Trophoblast cell (in vitro differentiated cells and primary cell): ENCODE data around the gene BCHE.

Source experiments
- DNase-seq, 2 donors: peaks; one replicate each; pipeline ENCODE4 v3.0.0-alpha.2; 2016
- H2AFZ ChIP-seq: 2 replicates; pipeline ENCODE4 v1.6.1; 2013; ENCODE audit warnings: low read length, moderate library complexity, mild to moderate bottlenecking; ENCODE audit not compliant: insufficient read depth, poor library complexity
- H2AK5ac ChIP-seq: 2 replicates; pipeline ENCODE4 v1.6.1; 2013; ENCODE audit warnings: mild to moderate bottlenecking, low read length
- H2BK120ac ChIP-seq: 2 replicates; pipeline ENCODE4 v1.6.1; 2013; ENCODE audit warnings: low read length, mild to moderate bottlenecking, moderate library complexity; ENCODE audit not compliant: insufficient read depth, poor library complexity
- H2BK12ac ChIP-seq: 2 replicates; pipeline ENCODE4 v1.6.1; 2013; ENCODE audit warnings: mild to moderate bottlenecking, low read length, moderate library complexity
- H2BK5ac ChIP-seq: 2 replicates; pipeline ENCODE4 v1.6.1; 2013; ENCODE audit warnings: low read length, low read depth, moderate library complexity, mild to moderate bottlenecking; ENCODE audit not compliant: poor library complexity
- H3K14ac ChIP-seq: 2 replicates; pipeline ENCODE4 v1.6.1; 2013; ENCODE audit warnings: mild to moderate bottlenecking, low read length
- H3K18ac ChIP-seq: 2 replicates; pipeline ENCODE4 v1.6.1; 2013; ENCODE audit warnings: mild to moderate bottlenecking, low read length
- H3K23ac ChIP-seq: 2 replicates; pipeline ENCODE4 v1.6.1; 2013; ENCODE audit warnings: low read length
- H3K27ac ChIP-seq: 2 replicates; pipeline ENCODE4 v1.5.1; 2013; ENCODE audit warnings: low read depth, mild to moderate bottlenecking, inconsistent platforms, low read length, moderate library complexity
- H3K27me3 ChIP-seq: 2 replicates; pipeline ENCODE4 v1.6.1; 2013; ENCODE audit warnings: inconsistent platforms, mild to moderate bottlenecking, low read length, moderate library complexity; ENCODE audit not compliant: insufficient read depth
- H3K36me3 ChIP-seq, 2 experiments: 1 replicate in 1 of 2; 2 replicates in 1 of 2; pipeline ENCODE4 v1.6.1; 2013; ENCODE audit warnings: low read length in 2 of 2, mild to moderate bottlenecking in 2 of 2, moderate library complexity in 1 of 2; ENCODE audit not compliant: insufficient read depth in 2 of 2, control insufficient read depth in 1 of 2
- H3K4ac ChIP-seq: 2 replicates; pipeline ENCODE4 v1.6.1; 2013; ENCODE audit warnings: low read depth, mild to moderate bottlenecking, low read length, moderate library complexity
- H3K4me1 ChIP-seq, 2 experiments: 1 replicate in 1 of 2; 2 replicates in 1 of 2; pipeline ENCODE4 v1.6.1; 2013; ENCODE audit warnings: low read length in 2 of 2, mild to moderate bottlenecking in 2 of 2, moderate library complexity in 1 of 2; ENCODE audit not compliant: insufficient read depth in 2 of 2, control insufficient read depth in 1 of 2
- H3K4me2 ChIP-seq: 2 replicates; pipeline ENCODE4 v1.6.1; 2013; ENCODE audit warnings: inconsistent platforms, mild to moderate bottlenecking, low read length, moderate library complexity
- H3K4me3 ChIP-seq: 2 replicates; pipeline ENCODE4 v1.5.1; 2013; ENCODE audit warnings: mild to moderate bottlenecking, low read depth, low read length, inconsistent platforms
- H3K79me1 ChIP-seq: one replicate; pipeline ENCODE4 v1.6.1; 2013; ENCODE audit warnings: low read length
- H3K79me2 ChIP-seq: 2 replicates; pipeline ENCODE4 v1.6.1; 2013; ENCODE audit warnings: low read length, mild to moderate bottlenecking; ENCODE audit not compliant: control insufficient read depth, insufficient read depth, poor library complexity
- H3K9ac ChIP-seq: 2 replicates; pipeline ENCODE4 v1.6.1; 2013; ENCODE audit warnings: mild to moderate bottlenecking, low read length
- H3K9me3 ChIP-seq: 2 replicates; pipeline ENCODE4 v1.6.1; 2013; ENCODE audit warnings: low read depth, mild to moderate bottlenecking, control low read depth, inconsistent platforms, low read length; ENCODE audit not compliant: insufficient read depth
- H4K12ac ChIP-seq: 2 replicates; pipeline ENCODE4 v1.6.1; 2013; ENCODE audit warnings: low read depth, mild to moderate bottlenecking, low read length, moderate library complexity
- H4K8ac ChIP-seq: 2 replicates; pipeline ENCODE4 v1.6.1; 2013; ENCODE audit warnings: low read depth, mild to moderate bottlenecking, low read length, moderate library complexity
- H4K91ac ChIP-seq: one replicate; pipeline ENCODE4 v1.6.1; 2013; ENCODE audit warnings: low read depth, mild to moderate bottlenecking, low read length, moderate library complexity
- WGBS: extraction: QIAGEN DNeasy Blood & Tissue Kit; methylation state at CpG from one replicate; pipeline ENCODE4 v1.1.7; 2013; ENCODE audit warnings: missing lambda C conversion rate; ENCODE audit not compliant: insufficient read length, insufficient coverage; ENCODE audit errors: extremely low coverage; 5-methylcytosine and 5-hydroxymethylcytosine counted together

BCHE gene

GRCh38 chr3:165778456-165778855 lies 58.8 kb downstream of the BCHE start:
- H3K4ac ChIP-seq = no peak overlapping the region
- no peak overlapping the region for H3K9ac ChIP-seq
- H2BK12ac ChIP-seq = no peak overlapping the region
- H2AFZ ChIP-seq = no peak overlapping the region
- no peak for DNase-seq
- no peak overlapping the region for H3K14ac ChIP-seq
- H2BK120ac ChIP-seq = no peak overlapping the region
- no peak overlapping the region for H3K18ac ChIP-seq
- H3K4me3 ChIP-seq = no peak overlapping the region
- H3K4me2 ChIP-seq = no peak overlapping the region
- no peak overlapping the region for H3K23ac ChIP-seq
- no peak overlapping the region for H4K8ac ChIP-seq
- H3K27me3 ChIP-seq = no peaks in the 10 kb centered on the region
- no peaks in the 10 kb centered on the region for H3K9me3 ChIP-seq
- no peaks in the 10 kb centered on the region for H3K79me2 ChIP-seq
- H2BK5ac ChIP-seq = no peak overlapping the region
- no peaks in the 10 kb centered on the region for H3K4me1 ChIP-seq
- H3K27ac ChIP-seq = no peak overlapping the region
- H3K36me3 ChIP-seq = no peaks in the 10 kb centered on the region
- H4K12ac ChIP-seq = no peak overlapping the region
- no peaks in the 10 kb centered on the region for H3K79me1 ChIP-seq
- H4K91ac ChIP-seq = no peak overlapping the region
- H2AK5ac ChIP-seq = no peak overlapping the region

GRCh38 chr3:165775824-165776223 lies 61.4 kb downstream of the BCHE start:
- Histone ChIP-seq H2BK120ac (no peak overlapping the region), H4K12ac (no peak overlapping the region)
- no CpG with 5 or more reads among the region's 3 CpGs for WGBS

GRCh38 chr3:165770781-165771180 lies 66.4 kb downstream of the BCHE start:
- Histone ChIP-seq H3K27me3 (no peaks in the 10 kb centered on the region), H4K12ac (no peak overlapping the region), H3K79me2 (no peaks in the 10 kb centered on the region), H4K8ac (no peak overlapping the region), H3K4me3 (no peak overlapping the region), H3K9me3 (no peaks in the 10 kb centered on the region), H3K36me3 (no peaks in the 10 kb centered on the region), H3K14ac (no peak overlapping the region), H3K4me2 (no peak overlapping the region), H4K91ac (no peak overlapping the region), H3K4me1 (no peaks in the 10 kb centered on the region), H2AFZ (no peak overlapping the region), H2BK120ac (no peak overlapping the region), H3K18ac (no peak overlapping the region), H3K27ac (no peak overlapping the region), H3K9ac (no peak overlapping the region), H3K4ac (no peak overlapping the region), H2BK5ac (no peak overlapping the region), H3K23ac (no peak overlapping the region), H2BK12ac (no peak overlapping the region), H2AK5ac (no peak overlapping the region), H3K79me1 (no peaks in the 10 kb centered on the region)
- WGBS = no CpG with 5 or more reads among the region's 3 CpGs
- no peak for DNase-seq

More at GRCh38 chr3:165775824-165776223, 61.4 kb downstream of the BCHE start:
- no peak overlapping the region for H2BK5ac ChIP-seq
- H3K79me2 ChIP-seq = no peaks in the 10 kb centered on the region
- no peak overlapping the region for H3K18ac ChIP-seq
- no peaks in the 10 kb centered on the region for H3K36me3 ChIP-seq
- no peak overlapping the region for H3K14ac ChIP-seq
- no peak overlapping the region for H3K27ac ChIP-seq
- DNase-seq = no peak
- no peaks in the 10 kb centered on the region for H3K4me1 ChIP-seq
- H4K8ac ChIP-seq = no peak overlapping the region
- H3K23ac ChIP-seq = no peak overlapping the region
- H2BK12ac ChIP-seq = no peak overlapping the region
- H2AFZ ChIP-seq = no peak overlapping the region
- H3K79me1 ChIP-seq = no peaks in the 10 kb centered on the region
- no peak overlapping the region for H2AK5ac ChIP-seq
- no peak overlapping the region for H3K4me3 ChIP-seq
- no peak overlapping the region for H3K4me2 ChIP-seq
- no peaks in the 10 kb centered on the region for H3K9me3 ChIP-seq
- no peak overlapping the region for H4K91ac ChIP-seq
- no peak overlapping the region for H3K4ac ChIP-seq
- H3K27me3 ChIP-seq = no peaks in the 10 kb centered on the region
- no peak overlapping the region for H3K9ac ChIP-seq

- Histone ChIP-seq H3K4ac (no peak overlapping the region), H3K23ac (no peak overlapping the region), H3K9ac (no peak overlapping the region)
These were observed 68.5 kb downstream of the BCHE start for GRCh38 chr3:165768680-165769079.

More at GRCh38 chr3:165768680-165769079, 68.5 kb downstream of the BCHE start:
- Histone ChIP-seq H3K9me3 (no peaks in the 10 kb centered on the region), H3K18ac (no peak overlapping the region), H2AFZ (no peak overlapping the region), H3K14ac (no peak overlapping the region), H4K91ac (no peak overlapping the region), H2BK120ac (no peak overlapping the region), H3K27ac (no peak overlapping the region), H3K4me1 (no peaks in the 10 kb centered on the region), H4K12ac (no peak overlapping the region), H3K79me2 (no peaks in the 10 kb centered on the region), H2BK5ac (no peak overlapping the region), H3K79me1 (no peaks in the 10 kb centered on the region), H3K36me3 (no peaks in the 10 kb centered on the region), H2AK5ac (no peak overlapping the region), H3K4me3 (no peak overlapping the region), H3K4me2 (no peak overlapping the region), H3K27me3 (no peaks in the 10 kb centered on the region), H4K8ac (no peak overlapping the region), H2BK12ac (no peak overlapping the region)
- no CpG with 5 or more reads among the region's 4 CpGs for WGBS
- no peak for DNase-seq
